Fibroblast of villous mesenchyme (primary cell): ENCODE results near the gene SERPINA7. TPM values are rescaled to one million over a fixed set of nuclear protein-coding genes. Genes with fewer than 3 reads are reported as not detected.
A peak's percentile ranks its signal among the peaks of the same experiment; 100 is the strongest.

Experiments used
- DNase-seq: peaks from one replicate; pipeline ENCODE4 v3.0.0-alpha.2; 2010; ENCODE audit warnings: low read depth
- H3K4me3 ChIP-seq: 2 replicates; pipeline ENCODE4 v1.5.1; 2011; ENCODE audit warnings: low read depth, mild to moderate bottlenecking, low read length
- total RNA-seq: library from RNA; depleted of rRNA; stranded (reverse); fragments of >200 nt; gene quantifications from 2 replicates; pipeline ENCODE4 v1.2.3, GENCODE V29; 2012
- TF ChIP-seq, protein P1 (sequence below): IDR thresholded peaks from 2 replicates; pipeline ENCODE4 v1.5.1; 2012; ENCODE audit warnings: low read depth, mild to moderate bottlenecking, low read length; ENCODE audit not compliant: insufficient read depth

Gene SERPINA7, protein sequence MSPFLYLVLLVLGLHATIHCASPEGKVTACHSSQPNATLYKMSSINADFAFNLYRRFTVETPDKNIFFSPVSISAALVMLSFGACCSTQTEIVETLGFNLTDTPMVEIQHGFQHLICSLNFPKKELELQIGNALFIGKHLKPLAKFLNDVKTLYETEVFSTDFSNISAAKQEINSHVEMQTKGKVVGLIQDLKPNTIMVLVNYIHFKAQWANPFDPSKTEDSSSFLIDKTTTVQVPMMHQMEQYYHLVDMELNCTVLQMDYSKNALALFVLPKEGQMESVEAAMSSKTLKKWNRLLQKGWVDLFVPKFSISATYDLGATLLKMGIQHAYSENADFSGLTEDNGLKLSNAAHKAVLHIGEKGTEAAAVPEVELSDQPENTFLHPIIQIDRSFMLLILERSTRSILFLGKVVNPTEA
- not detected in 2 replicates for total RNA-seq

DNA sequence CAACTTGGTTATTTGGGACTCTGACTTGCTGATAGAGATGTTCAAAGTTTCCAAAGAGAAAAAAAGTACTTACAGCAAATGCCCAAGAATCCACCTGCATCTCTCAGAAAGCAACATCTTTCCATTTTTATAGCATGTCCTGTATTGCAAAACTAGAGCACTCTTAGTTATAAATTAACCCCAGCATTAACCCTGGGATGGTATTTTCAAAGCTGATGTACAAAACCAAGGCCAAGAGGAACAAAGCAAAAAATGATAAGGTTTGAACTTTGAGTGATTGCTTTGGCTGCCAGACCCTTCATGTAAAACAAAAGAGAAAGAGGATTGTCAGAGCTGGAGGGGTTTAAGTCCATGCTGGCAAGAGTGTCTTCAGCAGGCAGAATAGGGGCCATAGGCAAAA is at the start of gene SERPINA7:
Gene SERPINA7 (minus strand): TSS at position 103 of the 400 bp plus-strand sequence. CDS start 1,669 bp downstream, outside the sequence.
- no peak within 1 kb of the TSS for H3K4me3 ChIP-seq
- no peak for DNase-seq
- TF ChIP-seq, protein P1, sequence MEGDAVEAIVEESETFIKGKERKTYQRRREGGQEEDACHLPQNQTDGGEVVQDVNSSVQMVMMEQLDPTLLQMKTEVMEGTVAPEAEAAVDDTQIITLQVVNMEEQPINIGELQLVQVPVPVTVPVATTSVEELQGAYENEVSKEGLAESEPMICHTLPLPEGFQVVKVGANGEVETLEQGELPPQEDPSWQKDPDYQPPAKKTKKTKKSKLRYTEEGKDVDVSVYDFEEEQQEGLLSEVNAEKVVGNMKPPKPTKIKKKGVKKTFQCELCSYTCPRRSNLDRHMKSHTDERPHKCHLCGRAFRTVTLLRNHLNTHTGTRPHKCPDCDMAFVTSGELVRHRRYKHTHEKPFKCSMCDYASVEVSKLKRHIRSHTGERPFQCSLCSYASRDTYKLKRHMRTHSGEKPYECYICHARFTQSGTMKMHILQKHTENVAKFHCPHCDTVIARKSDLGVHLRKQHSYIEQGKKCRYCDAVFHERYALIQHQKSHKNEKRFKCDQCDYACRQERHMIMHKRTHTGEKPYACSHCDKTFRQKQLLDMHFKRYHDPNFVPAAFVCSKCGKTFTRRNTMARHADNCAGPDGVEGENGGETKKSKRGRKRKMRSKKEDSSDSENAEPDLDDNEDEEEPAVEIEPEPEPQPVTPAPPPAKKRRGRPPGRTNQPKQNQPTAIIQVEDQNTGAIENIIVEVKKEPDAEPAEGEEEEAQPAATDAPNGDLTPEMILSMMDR, result no peak

DNA sequence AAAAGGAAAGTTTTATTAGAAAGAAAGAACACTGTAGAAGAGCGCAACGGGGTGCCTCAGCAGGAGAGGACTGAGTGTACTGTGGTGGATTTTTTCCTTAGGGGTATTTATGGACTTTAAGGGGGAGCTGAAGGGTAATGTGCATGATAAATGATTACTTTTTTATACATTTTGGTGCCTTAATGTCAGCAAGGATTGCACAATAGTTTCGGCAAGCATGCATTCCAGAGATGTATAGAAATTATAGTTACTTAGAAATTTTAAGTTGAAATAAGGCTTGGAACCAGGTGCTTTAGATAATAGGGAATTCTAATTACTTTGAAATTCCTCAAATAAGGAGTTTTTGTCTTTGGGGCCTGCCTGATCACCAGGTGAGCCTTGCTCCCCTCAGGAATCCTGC is 30.5 kb upstream of the SERPINA7 start:
- H3K4me3 ChIP-seq, result no peak overlapping the region
- DNase-seq, result no peak
- TF ChIP-seq, protein P1, result no peak

DNA sequence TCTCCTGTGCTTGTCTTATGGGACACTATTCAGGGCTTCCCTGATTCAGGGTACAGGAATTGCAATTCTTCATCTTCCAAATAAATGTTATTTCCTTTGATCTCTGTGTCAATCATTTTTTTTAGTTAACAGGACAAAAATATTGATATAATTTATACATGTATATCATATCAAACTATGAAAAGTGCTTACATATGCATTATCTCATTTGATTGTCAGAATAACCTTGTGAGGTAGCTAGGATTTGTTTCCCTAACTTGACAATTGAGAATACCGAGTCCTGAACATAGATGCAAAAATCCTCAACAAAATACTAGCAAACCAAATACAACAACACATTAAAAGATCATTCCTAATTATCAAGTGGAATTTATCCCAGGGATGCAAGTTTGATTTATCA is 11.5 kb upstream of the SERPINA7 start:
- H3K4me3 ChIP-seq, result no peak overlapping the region
- TF ChIP-seq, protein P1, result no peak
- DNase-seq, result no peak

DNA sequence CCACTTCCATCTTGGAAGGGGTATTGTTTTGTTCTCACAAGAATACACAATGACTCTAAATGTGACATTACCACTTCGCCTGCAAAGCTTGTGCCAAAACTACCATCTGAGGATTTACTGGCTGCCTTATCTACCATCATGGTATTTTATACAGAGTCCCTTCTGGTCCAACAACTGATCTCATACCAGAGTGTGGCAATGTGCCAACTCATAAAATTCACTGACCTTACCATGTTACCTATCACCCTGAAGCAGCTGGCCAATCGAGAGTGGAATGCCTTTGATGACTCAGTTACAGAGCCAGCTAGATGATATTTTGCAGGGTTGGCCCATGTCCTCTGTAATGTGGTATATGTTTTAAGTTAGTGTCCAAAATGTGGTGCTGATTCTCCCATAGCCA is 3.8 kb upstream of the SERPINA7 start:
- no peak for DNase-seq
- TF ChIP-seq, protein P1, result no peak
- H3K4me3 ChIP-seq, result no peak overlapping the region

DNA sequence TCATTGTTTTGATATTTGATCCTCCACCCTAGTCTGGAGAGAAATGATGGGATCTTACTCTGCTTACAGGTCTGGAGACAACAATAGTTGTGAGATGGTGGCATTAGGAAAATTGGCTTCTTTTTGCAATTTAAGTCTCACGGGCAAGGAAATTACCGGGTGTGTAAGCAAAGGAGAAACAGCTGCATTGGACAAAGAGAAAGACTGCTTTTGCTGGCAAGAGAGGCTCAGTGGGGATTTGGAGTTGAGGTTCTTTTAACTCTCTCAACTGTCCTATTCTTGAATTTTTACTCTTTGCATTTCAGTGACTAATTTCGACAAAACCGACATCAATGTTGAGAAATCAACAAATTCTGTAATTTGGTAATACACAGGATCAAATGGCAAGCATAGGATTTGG is 2.3 kb upstream of the SERPINA7 start:
- no peak for DNase-seq
- H3K4me3 ChIP-seq, result no peak overlapping the region

DNA sequence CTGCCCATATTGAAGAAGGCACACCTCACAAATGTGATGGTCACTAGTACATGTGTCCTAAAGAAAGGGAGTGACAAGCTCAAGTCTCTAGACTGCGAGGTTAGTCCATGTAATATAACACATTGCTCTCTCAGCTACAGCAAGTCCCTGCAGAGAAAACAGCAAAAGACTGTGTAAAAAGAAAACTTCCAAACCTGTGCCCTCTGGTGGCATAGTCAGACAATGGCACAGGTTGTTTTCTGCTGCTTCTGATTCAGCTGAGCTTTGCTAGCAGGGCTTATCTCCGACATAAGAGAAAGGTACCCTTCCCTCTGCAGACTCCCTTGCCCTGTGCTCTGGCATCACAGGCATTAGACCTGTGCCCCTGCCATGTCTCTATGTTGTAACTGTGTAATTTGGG is 1.4 kb upstream of the SERPINA7 start:
- TF ChIP-seq, protein P1, result peak; percentile 24
- DNase-seq, result no peak
- no peak overlapping the region for H3K4me3 ChIP-seq

More for the DNA sequence above, 2.3 kb upstream of the SERPINA7 start:
- TF ChIP-seq, protein P1, result no peak
